AG09319 (cell line): Measurements from ENCODE around the gene SLC15A4.

Source experiments
- DNase-seq: peaks from one replicate; pipeline ENCODE4 v3.0.0-alpha.2; 2010; ENCODE audit warnings: low read depth; ENCODE audit errors: extremely low read depth
- TF ChIP-seq, protein P1 (sequence below): IDR thresholded peaks from 2 replicates; pipeline ENCODE4 v1.5.1; 2011; ENCODE audit warnings: low read depth, mild to moderate bottlenecking, inconsistent platforms, low read length, moderate library complexity

Gene SLC15A4

DNA sequence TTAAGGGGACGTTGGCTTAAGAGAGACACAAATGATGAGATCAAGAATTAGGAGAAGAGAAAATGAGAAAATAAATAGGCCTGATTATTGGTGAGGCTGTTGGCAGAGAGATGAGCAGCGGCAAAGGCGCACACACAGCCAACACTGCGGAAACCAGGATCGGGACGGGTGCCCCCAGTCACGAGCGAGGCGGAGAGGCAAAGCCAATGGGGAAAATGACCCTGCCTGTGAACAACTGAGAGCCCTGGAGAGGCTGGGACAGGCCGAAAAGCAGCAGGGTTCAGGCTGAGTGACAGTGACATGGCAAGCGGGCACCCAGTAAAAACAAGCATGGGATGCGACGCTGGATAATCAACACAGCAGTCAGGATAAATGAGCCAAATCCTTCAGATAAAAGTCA lies 21.0 kb downstream of the SLC15A4 start:
- TF ChIP-seq, protein P1, sequence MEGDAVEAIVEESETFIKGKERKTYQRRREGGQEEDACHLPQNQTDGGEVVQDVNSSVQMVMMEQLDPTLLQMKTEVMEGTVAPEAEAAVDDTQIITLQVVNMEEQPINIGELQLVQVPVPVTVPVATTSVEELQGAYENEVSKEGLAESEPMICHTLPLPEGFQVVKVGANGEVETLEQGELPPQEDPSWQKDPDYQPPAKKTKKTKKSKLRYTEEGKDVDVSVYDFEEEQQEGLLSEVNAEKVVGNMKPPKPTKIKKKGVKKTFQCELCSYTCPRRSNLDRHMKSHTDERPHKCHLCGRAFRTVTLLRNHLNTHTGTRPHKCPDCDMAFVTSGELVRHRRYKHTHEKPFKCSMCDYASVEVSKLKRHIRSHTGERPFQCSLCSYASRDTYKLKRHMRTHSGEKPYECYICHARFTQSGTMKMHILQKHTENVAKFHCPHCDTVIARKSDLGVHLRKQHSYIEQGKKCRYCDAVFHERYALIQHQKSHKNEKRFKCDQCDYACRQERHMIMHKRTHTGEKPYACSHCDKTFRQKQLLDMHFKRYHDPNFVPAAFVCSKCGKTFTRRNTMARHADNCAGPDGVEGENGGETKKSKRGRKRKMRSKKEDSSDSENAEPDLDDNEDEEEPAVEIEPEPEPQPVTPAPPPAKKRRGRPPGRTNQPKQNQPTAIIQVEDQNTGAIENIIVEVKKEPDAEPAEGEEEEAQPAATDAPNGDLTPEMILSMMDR, result no peak
- DNase-seq, result no peak

DNA sequence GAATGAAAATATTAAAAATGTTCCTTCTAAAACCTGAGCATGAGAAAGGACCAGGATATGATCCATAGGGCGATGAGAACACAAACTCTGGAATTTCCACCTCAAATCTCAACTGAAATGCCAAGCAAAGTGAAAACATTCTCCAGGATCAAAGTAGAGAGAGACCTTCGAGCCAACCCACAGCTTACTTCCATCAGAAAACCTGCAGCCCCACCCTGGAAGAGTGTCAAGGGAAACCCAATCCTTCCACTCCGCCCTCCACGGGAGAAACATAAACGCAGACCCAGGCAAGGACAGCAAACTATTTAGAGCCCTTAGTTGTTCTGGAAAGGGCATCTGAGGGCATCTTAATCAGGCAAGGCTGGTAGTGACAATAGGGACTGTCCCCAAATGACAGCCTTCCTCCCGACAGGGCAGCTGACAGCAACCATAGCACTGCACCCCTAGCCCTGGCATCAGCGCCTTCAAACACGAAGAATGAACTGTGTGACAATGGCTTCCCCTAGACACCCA lies 21.8 kb downstream of the SLC15A4 start:
- DNase-seq, result no peak
- TF ChIP-seq, protein P1, result no peak

DNA sequence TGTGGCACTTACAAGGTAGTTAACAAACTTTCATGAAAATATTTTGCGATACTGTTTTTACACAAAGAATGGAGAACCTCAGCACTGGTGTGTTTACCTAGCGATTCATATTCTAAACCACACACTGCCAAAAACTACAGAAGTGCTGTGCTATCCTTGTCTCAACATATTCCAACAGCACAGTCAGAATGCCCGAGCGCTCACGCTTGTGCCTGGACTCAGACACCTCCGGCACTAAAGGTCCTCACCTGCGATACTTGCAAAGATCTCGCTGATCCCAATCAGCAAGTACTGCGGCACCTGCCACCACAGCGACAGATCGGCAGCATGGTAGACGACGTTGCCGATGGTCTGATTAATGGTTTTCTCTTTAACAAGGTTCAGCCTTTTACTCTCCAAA lies 23.2 kb downstream of the SLC15A4 start:
- DNase-seq, result no peak
- TF ChIP-seq, protein P1, result no peak

DNA sequence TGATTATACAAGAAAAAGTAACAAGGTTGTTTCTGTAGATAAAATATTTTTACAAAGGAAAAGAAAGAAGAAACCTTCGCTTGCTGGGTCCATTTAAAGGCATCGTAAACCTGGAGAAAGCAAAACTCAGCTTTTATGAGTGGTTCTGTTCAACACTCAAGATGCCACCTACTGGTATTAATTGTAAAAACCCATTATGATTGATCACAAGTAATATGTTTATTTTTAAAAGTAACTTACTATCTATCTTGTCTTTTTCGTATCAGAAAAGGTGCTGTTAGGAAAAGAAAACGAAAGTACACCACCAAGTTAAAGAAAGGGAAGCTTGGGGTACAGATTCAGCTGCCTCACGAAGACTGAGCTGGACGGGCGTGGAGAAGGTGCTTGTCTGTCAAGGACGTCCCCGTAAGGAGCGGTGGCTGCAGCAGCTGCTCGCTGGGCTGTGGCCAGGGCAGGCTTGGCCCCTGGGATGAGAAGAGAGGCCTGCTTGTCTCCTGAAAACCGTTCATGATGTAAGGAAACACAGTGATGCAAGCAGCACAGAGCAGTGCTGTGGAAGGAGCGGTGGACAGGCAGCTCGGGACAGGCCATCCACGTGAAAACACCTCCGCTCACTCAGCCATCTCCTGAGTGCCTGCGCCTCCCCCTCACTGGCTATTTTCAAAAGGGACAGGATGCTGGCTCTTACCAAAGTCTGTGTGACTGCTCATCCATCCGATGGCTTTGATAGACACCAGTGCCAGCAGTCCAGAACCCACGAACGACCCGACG lies 25.0 kb downstream of the SLC15A4 start:
- TF ChIP-seq, protein P1, result no peak
- no peak for DNase-seq

DNA sequence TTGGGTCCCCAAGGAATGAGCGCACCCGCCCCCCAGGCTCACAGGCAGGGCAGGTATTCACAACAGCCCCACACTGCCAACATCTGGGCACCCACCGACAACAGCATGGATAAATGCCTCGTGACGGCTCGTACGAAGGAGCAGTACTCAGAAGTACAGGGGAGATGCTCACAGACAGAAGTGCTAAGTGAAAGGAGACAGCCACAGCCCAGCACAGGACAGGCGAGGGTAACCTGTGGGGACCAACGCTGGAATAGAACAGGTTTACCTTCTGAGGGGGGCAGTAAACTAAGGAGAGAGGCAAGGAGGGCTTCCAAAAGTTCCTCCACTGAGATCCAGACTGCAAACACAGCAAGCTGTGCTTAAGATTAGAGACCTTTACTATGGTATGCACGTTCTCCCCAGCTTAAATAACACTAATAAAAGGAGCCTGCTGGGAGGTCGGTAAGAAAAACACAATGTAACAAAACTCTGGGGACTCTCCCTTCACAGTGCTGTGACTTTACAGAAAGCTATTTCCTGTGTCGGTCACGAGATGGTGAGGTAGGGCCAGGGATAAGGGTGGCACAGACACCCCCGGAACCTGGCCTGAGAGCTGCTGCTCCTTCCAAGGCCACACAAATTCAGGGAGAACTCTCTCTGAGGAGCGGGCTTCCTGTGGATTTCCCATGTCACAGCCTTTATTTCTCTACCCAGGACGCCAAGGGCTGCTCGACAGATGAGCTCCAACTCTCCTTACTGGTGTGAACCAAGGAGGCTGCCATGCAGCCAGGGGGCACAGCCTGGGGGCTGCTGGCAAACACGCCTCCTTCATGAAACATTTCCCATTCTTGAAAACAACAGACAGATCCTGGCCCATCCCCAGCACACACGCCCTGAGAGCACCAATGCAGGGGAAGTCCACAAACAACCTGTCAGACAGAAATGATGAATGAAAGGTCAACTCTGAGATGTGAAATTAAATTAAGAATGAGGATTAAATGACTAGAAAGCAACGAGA lies 26.3 kb downstream of the SLC15A4 start:
- DNase-seq, result no peak
- TF ChIP-seq, protein P1, result no peak

DNA sequence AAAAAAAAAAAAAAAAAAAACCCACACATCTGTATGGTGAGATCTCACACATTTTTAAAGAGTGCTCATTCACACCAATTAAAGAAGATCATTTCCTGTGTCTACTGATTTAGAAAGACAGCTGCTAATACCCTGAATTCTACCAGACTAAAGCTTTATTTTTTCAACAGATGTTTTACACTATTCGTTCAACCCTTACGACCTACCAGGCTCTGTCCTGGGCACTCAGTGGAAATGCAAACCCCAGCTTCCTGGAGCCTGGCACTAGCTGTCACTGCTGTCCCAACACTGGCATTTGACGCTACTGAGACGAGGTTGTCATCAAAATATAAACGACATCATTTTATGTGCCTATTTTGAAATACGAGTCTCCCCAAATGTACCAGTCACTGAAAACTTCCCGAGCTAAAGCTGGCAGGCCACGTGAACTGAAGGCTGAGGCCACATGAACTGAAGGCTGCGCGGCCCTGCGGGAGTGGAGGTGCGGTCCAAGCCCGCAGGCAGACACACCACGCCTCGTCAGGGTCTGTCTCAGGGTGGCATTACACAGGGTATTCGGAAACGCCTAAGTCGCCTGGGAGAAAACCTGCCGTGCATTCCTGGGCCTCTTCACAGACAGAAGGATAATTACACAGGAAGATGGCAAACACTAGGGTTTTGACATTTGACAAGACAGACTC lies 27.2 kb downstream of the SLC15A4 start:
- TF ChIP-seq, protein P1, result no peak
- DNase-seq, result no peak
